HepG2 (cell line): ENCODE measurements around the gene NEGR1. TPM values are rescaled to one million over a fixed set of nuclear protein-coding genes. Genes with fewer than 3 reads are reported as not detected.

Source experiments
- ATAC-seq: fragments of 200-7000 bp; cut with Tn5 transposase; 3 replicates; pipeline ENCODE4 v1.9.1; 2020; ENCODE audit warnings: mild to moderate bottlenecking, moderate library complexity
- BruUV-seq: library from RNA; stranded (reverse); fragments of 400-500 nt; replicated peaks from 2 replicates; lab custom pipeline; 2021; lab: Mats Ljungman, UMichigan
- CTCF ChIA-PET: fragments of 300-600 bp; formaldehyde crosslinking; extraction: SDS; loops from one replicate; lab custom pipeline; 2021; ENCODE audit warnings: low total read pairs, inconsistent platforms, low intra/inter-chr PET ratio; lab: Yijun Ruan, JAX
- POLR2A ChIA-PET: fragments of 350-600 bp; sonication (Branson Sonifier 250); formaldehyde crosslinking; loops from one replicate; lab custom pipeline; 2020; ENCODE audit warnings: antibody characterized with exemption, inconsistent platforms; lab: Yijun Ruan, JAX
- DNase-seq: peaks from one replicate; pipeline ENCODE4 v3.0.0-alpha.2; 2015; ENCODE audit warnings: low spot score
- FAIRE-seq: peaks from 3 replicates; lab custom pipeline; 2011; peaks lifted over from hg19 to GRCh38; lab: Jason Lieb, UNC
- H2AFZ ChIP-seq: one replicate; pipeline ENCODE4 v1.6.1; 2011; ENCODE audit warnings: low read length, inconsistent platforms
- H3K27ac ChIP-seq: fragments of 300-600 bp; 3 replicates; pipeline ENCODE4 v1.8.0; 2011; ENCODE audit warnings: mixed run types, mild to moderate bottlenecking, mixed read lengths, low read length, inconsistent platforms; ENCODE audit not compliant: insufficient read depth; ENCODE audit errors: extremely low read length
- H3K27me3 ChIP-seq, 2 experiments: fragments of 200-600 bp in 1 of 2; 2 replicates in 1 of 2; 3 replicates in 1 of 2; pipeline versions ENCODE4 v1.6.0 to v1.8.0; 2011; ENCODE audit warnings: low read length in 2 of 2, mild to moderate bottlenecking in 2 of 2, moderate library complexity in 2 of 2, inconsistent platforms in 1 of 2; ENCODE audit not compliant: insufficient read depth in 2 of 2, control insufficient read depth in 1 of 2
- H3K36me3 ChIP-seq, 2 experiments: fragments of 200-600 bp in 1 of 2; replicated peaks in 1 of 2; 2 replicates in 1 of 2; 3 replicates in 1 of 2; pipeline versions ENCODE4 v1.5.1 to v1.8.0; 2011; ENCODE audit warnings: low read length in 2 of 2, inconsistent platforms in 1 of 2; ENCODE audit not compliant: insufficient read depth in 2 of 2, control insufficient read depth in 1 of 2
- H3K4me1 ChIP-seq: 2 replicates; pipeline ENCODE4 v1.5.1; 2012; ENCODE audit warnings: low read length, inconsistent platforms; ENCODE audit not compliant: insufficient read depth
- H3K4me2 ChIP-seq: 2 replicates; pipeline ENCODE4 v1.6.0; 2011; ENCODE audit warnings: low read depth, low read length, inconsistent platforms
- H3K4me3 ChIP-seq, 3 experiments: fragments of 200-600 bp in 1 of 3; sonication (generic), shearing (Covaris generic) in 1 of 3; replicated peaks in 1 of 3; 2 replicates each; pipeline ENCODE4 v1.5.1; 2011 to 2016; ENCODE audit warnings: low read length in 3 of 3, inconsistent platforms in 2 of 3, low read depth in 2 of 3, mild to moderate bottlenecking in 2 of 3, control low read depth in 1 of 3, mixed read lengths in 1 of 3; ENCODE audit not compliant: insufficient read depth in 1 of 3
- H3K79me2 ChIP-seq: one replicate; pipeline ENCODE4 v1.6.1; 2011; ENCODE audit warnings: low read length, inconsistent platforms; ENCODE audit not compliant: insufficient read depth
- H3K9ac ChIP-seq: 2 replicates; pipeline ENCODE4 v1.6.0; 2011; ENCODE audit warnings: mild to moderate bottlenecking, low read depth, low read length, inconsistent platforms; ENCODE audit not compliant: insufficient read depth
- H3K9me3 ChIP-seq: 2 replicates; pipeline ENCODE4 v1.5.1; 2012; ENCODE audit warnings: mild to moderate bottlenecking, low read length
- H4K20me1 ChIP-seq: 2 replicates; pipeline ENCODE4 v1.6.0; 2011; ENCODE audit warnings: inconsistent platforms, mild to moderate bottlenecking, low read length, moderate library complexity; ENCODE audit not compliant: insufficient read depth
- ZNF557 ChIP-seq: sonication (generic); formaldehyde crosslinking; IDR thresholded peaks from 2 replicates; pipeline ENCODE4 v1.4.0; 2020; ENCODE audit warnings: missing genetic modification reagents
- WGBS: methylation state at CpG from one replicate; pipeline ENCODE4 v1.1.6; 2017; ENCODE audit warnings: low lambda C conversion rate; 5-methylcytosine and 5-hydroxymethylcytosine counted together
- in situ Hi-C: cut with HindIII; loops from 2 replicates; pipeline ENCODE4 v1.10.0; 2017; ENCODE audit warnings: low pct_unique_long_range_greater_than_20kb; ENCODE audit not compliant: extremely low pct_ligation_motif_present
- intact Hi-C: fragments of 100-400 bp; cut with micrococcal nuclease; formaldehyde crosslinking; loops from one replicate; pipeline ENCODE4 v1.10.0; 2022; ENCODE audit not compliant: unreplicated experiment
- polyA plus RNA-seq, 8 experiments: library from polyadenylated mRNA; depleted of rRNA in 3 of 8; stranded (reverse) in 7 of 8; unstranded in 1 of 8; fragments of >200 nt; fragmentation: Illumina TruSeq in 4 of 8; extraction: Trizol in 4 of 8; gene quantifications; 2 replicates each; pipeline versions ENCODE4 v1.2.1 to v1.2.3, GENCODE V29; 2011 to 2016; ENCODE audit warnings: low read depth in 4 of 8, missing spikeins in 1 of 8, mixed read lengths in 1 of 8; ENCODE audit not compliant: insufficient read depth in 1 of 8
- total RNA-seq, 5 experiments: library from RNA; depleted of rRNA; stranded (reverse); fragments of >200 nt; fragmentation: Illumina TruSeq; extraction: Trizol; gene quantifications; 2 replicates each; pipeline ENCODE4 v1.2.3, GENCODE V29; 2016; ENCODE audit warnings: low read depth in 1 of 5
- TF ChIP-seq, protein P1 (sequence below), 2 experiments: fragments of 450-650 bp in 1 of 2; sonication (generic) in 1 of 2; formaldehyde crosslinking in 1 of 2; IDR thresholded peaks; 2 replicates each; pipeline versions ENCODE4 v1.6.1 to v1.8.0; 2016 to 2022; ENCODE audit warnings: antibody characterized with exemption in 1 of 2, mild to moderate bottlenecking in 1 of 2, missing genetic modification reagents in 1 of 2

The NEGR1 gene
- total and polyA plus RNA-seq, 2 of the 13 experiments (the other 11 are each of a cell fraction or from before 2014, with no cell fraction given) = not detected

DNA sequence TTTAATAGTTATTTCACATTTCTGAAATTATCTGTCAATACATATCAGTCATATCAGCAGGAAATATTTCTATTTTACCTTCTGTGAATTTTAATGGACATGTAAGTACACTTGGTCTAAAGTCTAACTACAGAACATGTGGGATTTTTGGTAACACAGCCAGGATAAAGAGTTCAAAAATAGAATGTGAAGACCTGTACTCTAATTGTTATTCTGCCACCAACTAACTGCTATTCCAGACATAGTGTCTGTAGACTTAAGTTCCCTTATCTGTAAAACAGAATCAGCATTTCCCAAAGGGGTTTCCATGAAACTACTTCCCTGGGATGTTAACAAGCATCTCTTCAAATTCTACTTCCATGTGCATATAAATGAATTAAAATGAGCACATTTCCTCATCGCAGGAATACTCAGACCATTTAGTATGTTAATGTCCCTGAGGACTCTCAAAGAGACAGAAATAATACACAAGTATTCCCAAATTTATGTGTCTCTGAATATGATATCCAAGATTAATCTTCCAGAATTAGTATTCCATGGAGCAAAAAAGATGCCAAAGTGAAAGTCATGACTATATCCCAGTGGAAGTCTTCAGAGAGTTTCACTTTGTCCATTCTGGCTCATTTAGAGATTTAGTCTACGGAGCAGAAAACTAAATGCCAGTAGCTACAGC, 325.6 kb downstream of the NEGR1 start:
- POLR2A ChIA-PET = no interaction called here
- FAIRE-seq (no peak), DNase-seq (no peak), ATAC-seq (no peak)
- Histone ChIP-seq H4K20me1 (no peaks in the 10 kb centered on the region), H3K4me1 (no peaks in the 10 kb centered on the region), H3K27ac (no peak overlapping the region), H3K27me3 (no peaks in the 10 kb centered on the region), H3K9ac (no peak overlapping the region), H3K36me3 (no peaks in the 10 kb centered on the region), H2AFZ (no peak overlapping the region), H3K79me2 (no peaks in the 10 kb centered on the region), H3K4me3 (no peak overlapping the region), H3K9me3 (no peaks in the 10 kb centered on the region), H3K4me2 (no peak overlapping the region)
- CTCF ChIA-PET = no interaction called here
- in situ Hi-C loops (no loop called here), intact Hi-C loops (no loop called here)
- BruUV-seq = no TSS peak
- no peak for TF ChIP-seq ZNF557 (CRISPR knock-in tag)
- TF ChIP-seq, protein P1, sequence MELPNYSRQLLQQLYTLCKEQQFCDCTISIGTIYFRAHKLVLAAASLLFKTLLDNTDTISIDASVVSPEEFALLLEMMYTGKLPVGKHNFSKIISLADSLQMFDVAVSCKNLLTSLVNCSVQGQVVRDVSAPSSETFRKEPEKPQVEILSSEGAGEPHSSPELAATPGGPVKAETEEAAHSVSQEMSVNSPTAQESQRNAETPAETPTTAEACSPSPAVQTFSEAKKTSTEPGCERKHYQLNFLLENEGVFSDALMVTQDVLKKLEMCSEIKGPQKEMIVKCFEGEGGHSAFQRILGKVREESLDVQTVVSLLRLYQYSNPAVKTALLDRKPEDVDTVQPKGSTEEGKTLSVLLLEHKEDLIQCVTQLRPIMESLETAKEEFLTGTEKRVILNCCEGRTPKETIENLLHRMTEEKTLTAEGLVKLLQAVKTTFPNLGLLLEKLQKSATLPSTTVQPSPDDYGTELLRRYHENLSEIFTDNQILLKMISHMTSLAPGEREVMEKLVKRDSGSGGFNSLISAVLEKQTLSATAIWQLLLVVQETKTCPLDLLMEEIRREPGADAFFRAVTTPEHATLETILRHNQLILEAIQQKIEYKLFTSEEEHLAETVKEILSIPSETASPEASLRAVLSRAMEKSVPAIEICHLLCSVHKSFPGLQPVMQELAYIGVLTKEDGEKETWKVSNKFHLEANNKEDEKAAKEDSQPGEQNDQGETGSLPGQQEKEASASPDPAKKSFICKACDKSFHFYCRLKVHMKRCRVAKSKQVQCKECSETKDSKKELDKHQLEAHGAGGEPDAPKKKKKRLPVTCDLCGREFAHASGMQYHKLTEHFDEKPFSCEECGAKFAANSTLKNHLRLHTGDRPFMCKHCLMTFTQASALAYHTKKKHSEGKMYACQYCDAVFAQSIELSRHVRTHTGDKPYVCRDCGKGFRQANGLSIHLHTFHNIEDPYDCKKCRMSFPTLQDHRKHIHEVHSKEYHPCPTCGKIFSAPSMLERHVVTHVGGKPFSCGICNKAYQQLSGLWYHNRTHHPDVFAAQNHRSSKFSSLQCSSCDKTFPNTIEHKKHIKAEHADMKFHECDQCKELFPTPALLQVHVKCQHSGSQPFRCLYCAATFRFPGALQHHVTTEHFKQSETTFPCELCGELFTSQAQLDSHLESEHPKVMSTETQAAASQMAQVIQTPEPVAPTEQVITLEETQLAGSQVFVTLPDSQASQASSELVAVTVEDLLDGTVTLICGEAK (IDR thresholded peaks at IDR 0.05) = no peak
- TF ChIP-seq, protein P1 (CRISPR knock-in tag; IDR thresholded peaks at IDR 0.05) = no peak
- 8% methylated on average over 2 of the region's 2 CpGs for WGBS
